ENCODE measurements around the gene SNCB.

DNA sequence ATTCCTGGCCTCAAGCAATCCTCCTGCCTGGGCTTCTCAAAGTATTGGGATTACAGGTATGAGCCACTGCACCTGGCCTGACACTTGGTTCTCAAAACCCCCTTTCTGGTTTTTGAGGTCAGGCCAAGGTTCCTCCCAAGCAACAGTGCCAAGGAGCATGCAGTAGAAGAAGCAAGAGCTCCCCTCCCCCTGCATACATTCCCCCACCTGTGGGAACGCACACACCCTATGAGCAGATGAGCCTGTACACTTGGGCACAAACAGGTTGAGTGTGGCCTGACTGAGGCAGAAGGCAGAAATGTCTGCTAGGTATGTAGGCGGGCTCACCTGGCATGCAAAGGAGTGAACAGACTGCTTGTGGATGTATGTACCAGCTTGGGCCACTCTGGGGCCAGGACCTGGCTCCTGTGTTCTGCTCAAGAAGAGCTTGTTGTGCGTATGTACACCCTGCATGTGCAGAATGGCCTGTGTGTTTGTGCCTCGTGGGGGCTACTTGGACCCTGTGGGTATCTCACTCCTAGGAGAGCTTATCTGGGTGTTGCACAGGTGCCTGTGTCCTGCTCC, 22.1 kb downstream of the SNCB start:
- TF ChIP-seq TEAD2 (CRISPR knock-in tag; IDR thresholded peaks at IDR 0.05) = no peak
- TF ChIP-seq JUN (CRISPR knock-in tag; IDR thresholded peaks at IDR 0.05) = no peak
- TF ChIP-seq, protein P1, sequence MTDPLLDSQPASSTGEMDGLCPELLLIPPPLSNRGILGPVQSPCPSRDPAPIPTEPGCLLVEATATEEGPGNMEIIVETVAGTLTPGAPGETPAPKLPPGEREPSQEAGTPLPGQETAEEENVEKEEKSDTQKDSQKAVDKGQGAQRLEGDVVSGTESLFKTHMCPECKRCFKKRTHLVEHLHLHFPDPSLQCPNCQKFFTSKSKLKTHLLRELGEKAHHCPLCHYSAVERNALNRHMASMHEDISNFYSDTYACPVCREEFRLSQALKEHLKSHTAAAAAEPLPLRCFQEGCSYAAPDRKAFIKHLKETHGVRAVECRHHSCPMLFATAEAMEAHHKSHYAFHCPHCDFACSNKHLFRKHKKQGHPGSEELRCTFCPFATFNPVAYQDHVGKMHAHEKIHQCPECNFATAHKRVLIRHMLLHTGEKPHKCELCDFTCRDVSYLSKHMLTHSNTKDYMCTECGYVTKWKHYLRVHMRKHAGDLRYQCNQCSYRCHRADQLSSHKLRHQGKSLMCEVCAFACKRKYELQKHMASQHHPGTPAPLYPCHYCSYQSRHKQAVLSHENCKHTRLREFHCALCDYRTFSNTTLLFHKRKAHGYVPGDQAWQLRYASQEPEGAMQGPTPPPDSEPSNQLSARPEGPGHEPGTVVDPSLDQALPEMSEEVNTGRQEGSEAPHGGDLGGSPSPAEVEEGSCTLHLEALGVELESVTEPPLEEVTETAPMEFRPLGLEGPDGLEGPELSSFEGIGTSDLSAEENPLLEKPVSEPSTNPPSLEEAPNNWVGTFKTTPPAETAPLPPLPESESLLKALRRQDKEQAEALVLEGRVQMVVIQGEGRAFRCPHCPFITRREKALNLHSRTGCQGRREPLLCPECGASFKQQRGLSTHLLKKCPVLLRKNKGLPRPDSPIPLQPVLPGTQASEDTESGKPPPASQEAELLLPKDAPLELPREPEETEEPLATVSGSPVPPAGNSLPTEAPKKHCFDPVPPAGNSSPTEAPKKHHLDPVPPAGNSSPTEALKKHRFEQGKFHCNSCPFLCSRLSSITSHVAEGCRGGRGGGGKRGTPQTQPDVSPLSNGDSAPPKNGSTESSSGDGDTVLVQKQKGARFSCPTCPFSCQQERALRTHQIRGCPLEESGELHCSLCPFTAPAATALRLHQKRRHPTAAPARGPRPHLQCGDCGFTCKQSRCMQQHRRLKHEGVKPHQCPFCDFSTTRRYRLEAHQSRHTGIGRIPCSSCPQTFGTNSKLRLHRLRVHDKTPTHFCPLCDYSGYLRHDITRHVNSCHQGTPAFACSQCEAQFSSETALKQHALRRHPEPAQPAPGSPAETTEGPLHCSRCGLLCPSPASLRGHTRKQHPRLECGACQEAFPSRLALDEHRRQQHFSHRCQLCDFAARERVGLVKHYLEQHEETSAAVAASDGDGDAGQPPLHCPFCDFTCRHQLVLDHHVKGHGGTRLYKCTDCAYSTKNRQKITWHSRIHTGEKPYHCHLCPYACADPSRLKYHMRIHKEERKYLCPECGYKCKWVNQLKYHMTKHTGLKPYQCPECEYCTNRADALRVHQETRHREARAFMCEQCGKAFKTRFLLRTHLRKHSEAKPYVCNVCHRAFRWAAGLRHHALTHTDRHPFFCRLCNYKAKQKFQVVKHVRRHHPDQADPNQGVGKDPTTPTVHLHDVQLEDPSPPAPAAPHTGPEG (CRISPR knock-in tag; IDR thresholded peaks at IDR 0.05) = no peak
- no peak for TF ChIP-seq CENPT (CRISPR knock-in tag; IDR thresholded peaks at IDR 0.05; ENCODE audit: low read depth)
- no peak for TF ChIP-seq FOXP1 (IDR thresholded peaks at IDR 0.05)
- no peak for TF ChIP-seq FOXP1 (CRISPR knock-in tag; IDR thresholded peaks at IDR 0.05)
- TF ChIP-seq, protein P2, sequence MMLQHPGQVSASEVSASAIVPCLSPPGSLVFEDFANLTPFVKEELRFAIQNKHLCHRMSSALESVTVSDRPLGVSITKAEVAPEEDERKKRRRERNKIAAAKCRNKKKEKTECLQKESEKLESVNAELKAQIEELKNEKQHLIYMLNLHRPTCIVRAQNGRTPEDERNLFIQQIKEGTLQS (CRISPR knock-in tag; IDR thresholded peaks at IDR 0.05) = no peak
